ENCODE results near the gene PRTFDC1. TPM values are rescaled to one million over a fixed set of nuclear protein-coding genes. Genes with fewer than 3 reads are reported as not detected.

PRTFDC1 gene
- total and polyA plus RNA-seq, 2 of the 8 experiments (the other 6 are each of a cell fraction or from before 2014, with no cell fraction given), result 5.9 to 6.6 TPM

GRCh38 chr10:24952143-24952706 is at the start of gene PRTFDC1 (continued):
- TF ChIP-seq CHD7 (IDR thresholded peaks at IDR 0.05; ENCODE audit: insufficient replicate concordance, low read length) (no peak), EGR1 (IDR thresholded peaks at IDR 0.05; ENCODE audit: borderline replicate concordance, low read depth, low read length) (no peak), EP300 (IDR thresholded peaks at IDR 0.05; ENCODE audit: borderline replicate concordance in 1 of 2, low read depth in 2 of 2, low read length in 2 of 2) (no peak), POLR2AphosphoS5 (IDR thresholded peaks at IDR 0.05; ENCODE audit: low read depth, low read length) (peak; percentile 74), TBP (IDR thresholded peaks at IDR 0.05; ENCODE audit: low read depth, low read length) (0 out of 2 replicates have a peak, but pooled peaks have one; percentile 14), SP1 (IDR thresholded peaks at IDR 0.05; ENCODE audit: low read depth, low read length) (no peak), GTF2F1 (IDR thresholded peaks at IDR 0.05; ENCODE audit: borderline replicate concordance, low read depth, low read length) (no peak), MAFK (IDR thresholded peaks at IDR 0.05; ENCODE audit: low read depth, low read length) (no peak), TAF1 (IDR thresholded peaks at IDR 0.05; ENCODE audit: low read depth, low read length) (no peak), YY1 (IDR thresholded peaks at IDR 0.05; ENCODE audit: low read depth, low read length) (0 out of 2 replicates have a peak, but pooled peaks have one; percentile 39), SUZ12 (IDR thresholded peaks at IDR 0.05; ENCODE audit: low read length) (no peak), POU5F1 (IDR thresholded peaks at IDR 0.05; ENCODE audit: low read depth, low read length) (no peak)

All from H1 (cell line).